ENCODE measurements around the gene ARHGAP33. TPM values are rescaled to one million over a fixed set of nuclear protein-coding genes. Genes with fewer than 3 reads are reported as not detected.

The ARHGAP33 gene
- total RNA-seq, 1 donor: 2.2 TPM

DNA sequence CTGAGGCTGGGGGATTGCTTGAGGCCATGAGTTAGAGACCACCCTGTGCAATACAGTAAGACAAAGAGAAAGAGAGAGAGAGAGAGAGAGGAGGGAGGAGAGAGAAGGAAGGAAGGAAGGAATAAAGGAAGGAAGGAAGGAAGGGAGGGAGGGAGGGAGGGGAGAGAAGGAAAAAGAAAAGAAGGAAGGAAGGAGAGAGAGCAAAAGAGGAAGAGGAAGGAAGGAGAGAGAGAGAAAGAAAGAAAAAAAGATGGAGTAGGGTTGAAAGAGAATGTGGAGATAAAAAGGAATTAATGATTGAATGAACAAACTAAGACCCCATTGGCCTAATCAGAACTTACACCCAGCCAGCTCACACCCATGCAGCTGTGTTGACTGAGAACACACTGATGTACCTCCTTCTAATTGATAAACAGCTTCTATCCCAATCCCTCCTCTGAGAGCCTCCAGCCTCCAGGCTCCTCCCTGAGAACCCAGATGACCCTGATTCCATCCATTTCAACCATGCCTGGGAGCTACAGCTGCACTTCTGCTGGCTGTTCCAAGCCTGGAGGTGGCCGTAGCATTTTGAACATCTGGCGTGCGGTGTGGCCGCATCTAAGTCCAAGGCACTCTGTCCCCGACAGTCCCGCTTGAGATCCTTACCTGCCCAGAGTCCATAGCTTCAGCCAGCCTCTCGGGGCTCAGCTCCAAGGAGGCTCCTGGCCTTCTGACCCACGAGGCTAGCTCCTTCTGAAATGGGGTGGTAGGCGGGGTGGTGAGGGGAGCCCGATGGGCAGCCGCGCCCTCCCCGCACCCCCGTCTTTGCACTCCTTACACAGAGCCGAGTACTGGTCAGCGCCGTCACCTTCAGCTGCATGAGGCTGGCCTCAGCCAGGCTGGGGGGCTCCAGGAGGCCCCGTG lies 36.2 kb downstream of the ARHGAP33 start:
- Histone ChIP-seq H3K79me2 (ENCODE audit: insufficient read depth, low read length) (no peaks in the 10 kb centered on the region), H3K4me3 (ENCODE audit: insufficient read depth, low read length) (no peak overlapping the region), H3K36me3 (ENCODE audit: insufficient read depth, low read length) (no peaks in the 10 kb centered on the region), H3K4me1 (ENCODE audit: insufficient read depth, low read length) (no peaks in the 10 kb centered on the region), H3K27ac (ENCODE audit: low read depth, low read length) (no peak overlapping the region), H4K20me1 (ENCODE audit: insufficient read depth, low read length) (no peaks in the 10 kb centered on the region), H3K4me2 (ENCODE audit: insufficient read depth, low read length) (no peak overlapping the region), H3K27me3 (ENCODE audit: insufficient read depth, low read length) (peaks cover 6% of the 10 kb centered on the region), H3K9me3 (ENCODE audit: low read depth, low read length) (no peaks in the 10 kb centered on the region), H2AFZ (ENCODE audit: low read length) (no peak overlapping the region)
- DNase-seq (ENCODE audit: insufficient read length, low spot score, missing footprints): no peak
- no peak for TF ChIP-seq CTCF (IDR thresholded peaks at IDR 0.05; ENCODE audit: extremely low read depth, low read depth, low read length)

DNA sequence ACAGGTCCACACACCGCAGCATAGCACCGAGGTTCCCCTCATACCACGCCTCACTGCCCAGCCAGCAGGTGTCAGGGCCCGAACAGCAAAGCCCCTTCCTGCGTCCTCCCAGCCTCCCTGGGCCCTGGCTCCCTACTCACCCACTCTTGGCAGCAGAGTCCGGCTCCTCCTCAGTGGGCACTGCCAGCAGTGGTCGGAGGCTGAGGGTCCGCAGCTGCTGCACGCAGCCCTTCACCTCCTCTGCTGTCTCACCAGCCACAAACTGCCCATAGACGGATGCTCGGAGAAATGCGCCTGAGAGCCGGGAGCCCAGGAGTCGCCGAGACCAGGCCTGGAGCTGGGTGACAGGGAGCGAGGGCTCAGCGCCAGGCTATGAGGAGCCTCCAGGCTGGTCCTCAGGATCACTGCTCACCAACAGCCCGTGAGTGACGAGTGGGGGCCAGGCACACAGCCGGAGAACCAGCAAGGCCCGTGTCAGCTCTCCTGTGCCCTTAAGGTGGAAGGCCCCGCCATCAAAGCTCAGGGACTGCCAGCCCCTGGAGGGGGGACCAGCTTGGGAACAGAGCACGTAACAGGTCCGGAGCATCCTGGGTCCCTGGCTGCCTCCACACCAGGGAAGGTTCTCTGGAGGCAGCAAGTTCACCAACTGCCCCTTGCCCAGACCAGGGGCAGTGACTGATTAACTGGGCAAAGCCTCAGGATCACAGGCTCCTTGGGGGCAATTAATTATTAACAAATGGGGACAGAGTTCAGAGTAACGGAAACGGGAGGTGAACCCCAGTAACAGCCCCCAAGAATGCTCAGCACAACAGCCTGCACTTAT lies 37.1 kb downstream of the ARHGAP33 start, which contains the start of gene PRODH2:
Gene PRODH2 (minus strand): TSS at position 626 of the 823 bp plus-strand sequence. CDS start 40 bp downstream, at position 586.
- Histone ChIP-seq H3K4me1 (ENCODE audit: insufficient read depth, low read length) (no peaks in the 10 kb centered on the region), H3K4me2 (ENCODE audit: insufficient read depth, low read length) (no peak within 1 kb of the TSS), H3K4me3 (ENCODE audit: insufficient read depth, low read length) (no peak within 1 kb of the TSS), H2AFZ (ENCODE audit: low read length) (no peak within 1 kb of the TSS), H3K79me2 (ENCODE audit: insufficient read depth, low read length) (no peaks in the 10 kb centered on the region), H3K27ac (ENCODE audit: low read depth, low read length) (no peak within 1 kb of the TSS), H4K20me1 (ENCODE audit: insufficient read depth, low read length) (no peaks in the 10 kb centered on the region), H3K27me3 (ENCODE audit: insufficient read depth, low read length) (peaks cover 6% of the 10 kb centered on the region), H3K36me3 (ENCODE audit: insufficient read depth, low read length) (no peaks in the 10 kb centered on the region), H3K9me3 (ENCODE audit: low read depth, low read length) (no peaks in the 10 kb centered on the region)
- no peak for TF ChIP-seq CTCF (IDR thresholded peaks at IDR 0.05; ENCODE audit: extremely low read depth, low read depth, low read length)
- no peak for DNase-seq (ENCODE audit: insufficient read length, low spot score, missing footprints)

GRCh38 chr19:35813043-35813890 lies 37.9 kb downstream of the ARHGAP33 start:
- Histone ChIP-seq H3K27me3 (ENCODE audit: insufficient read depth, low read length) (peaks cover 5% of the 10 kb centered on the region), H3K4me1 (ENCODE audit: insufficient read depth, low read length) (no peaks in the 10 kb centered on the region), H3K27ac (ENCODE audit: low read depth, low read length) (no peak overlapping the region), H3K9me3 (ENCODE audit: low read depth, low read length) (no peaks in the 10 kb centered on the region), H2AFZ (ENCODE audit: low read length) (no peak overlapping the region), H3K4me3 (ENCODE audit: insufficient read depth, low read length) (no peak overlapping the region), H3K79me2 (ENCODE audit: insufficient read depth, low read length) (no peaks in the 10 kb centered on the region), H3K4me2 (ENCODE audit: insufficient read depth, low read length) (no peak overlapping the region), H4K20me1 (ENCODE audit: insufficient read depth, low read length) (no peaks in the 10 kb centered on the region), H3K36me3 (ENCODE audit: insufficient read depth, low read length) (no peaks in the 10 kb centered on the region)
- no peak for TF ChIP-seq CTCF (IDR thresholded peaks at IDR 0.05; ENCODE audit: extremely low read depth, low read depth, low read length)
- no peak for DNase-seq (ENCODE audit: insufficient read length, low spot score, missing footprints)
